ENCODE measurements around the gene MICU2. TPM values are rescaled to one million over a fixed set of nuclear protein-coding genes. Genes with fewer than 3 reads are reported as not detected.

Gene MICU2
- total and polyA plus RNA-seq, 2 experiments from 2014 or later = 51.0 to 122 TPM

DNA sequence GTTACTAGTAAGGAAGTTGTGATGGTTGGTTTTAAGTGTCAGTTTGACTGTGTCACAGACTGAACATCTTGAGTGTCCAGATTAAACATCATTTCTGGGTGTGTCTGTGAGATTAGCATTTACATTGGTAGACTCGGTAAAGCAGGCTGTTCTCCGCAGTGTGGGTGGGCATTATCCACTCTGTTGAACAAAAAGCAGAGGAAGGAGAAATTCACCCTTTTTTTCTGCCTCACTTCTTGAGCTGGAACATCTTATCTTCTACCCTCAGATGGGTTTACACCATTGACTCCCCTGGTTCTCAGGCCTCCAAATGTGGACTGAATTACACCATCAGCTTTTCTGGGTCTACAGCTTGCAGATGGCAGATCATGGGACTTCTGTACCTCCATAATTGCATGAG, 81.1 kb downstream of the MICU2 start (continued):
- TF ChIP-seq, protein P1, sequence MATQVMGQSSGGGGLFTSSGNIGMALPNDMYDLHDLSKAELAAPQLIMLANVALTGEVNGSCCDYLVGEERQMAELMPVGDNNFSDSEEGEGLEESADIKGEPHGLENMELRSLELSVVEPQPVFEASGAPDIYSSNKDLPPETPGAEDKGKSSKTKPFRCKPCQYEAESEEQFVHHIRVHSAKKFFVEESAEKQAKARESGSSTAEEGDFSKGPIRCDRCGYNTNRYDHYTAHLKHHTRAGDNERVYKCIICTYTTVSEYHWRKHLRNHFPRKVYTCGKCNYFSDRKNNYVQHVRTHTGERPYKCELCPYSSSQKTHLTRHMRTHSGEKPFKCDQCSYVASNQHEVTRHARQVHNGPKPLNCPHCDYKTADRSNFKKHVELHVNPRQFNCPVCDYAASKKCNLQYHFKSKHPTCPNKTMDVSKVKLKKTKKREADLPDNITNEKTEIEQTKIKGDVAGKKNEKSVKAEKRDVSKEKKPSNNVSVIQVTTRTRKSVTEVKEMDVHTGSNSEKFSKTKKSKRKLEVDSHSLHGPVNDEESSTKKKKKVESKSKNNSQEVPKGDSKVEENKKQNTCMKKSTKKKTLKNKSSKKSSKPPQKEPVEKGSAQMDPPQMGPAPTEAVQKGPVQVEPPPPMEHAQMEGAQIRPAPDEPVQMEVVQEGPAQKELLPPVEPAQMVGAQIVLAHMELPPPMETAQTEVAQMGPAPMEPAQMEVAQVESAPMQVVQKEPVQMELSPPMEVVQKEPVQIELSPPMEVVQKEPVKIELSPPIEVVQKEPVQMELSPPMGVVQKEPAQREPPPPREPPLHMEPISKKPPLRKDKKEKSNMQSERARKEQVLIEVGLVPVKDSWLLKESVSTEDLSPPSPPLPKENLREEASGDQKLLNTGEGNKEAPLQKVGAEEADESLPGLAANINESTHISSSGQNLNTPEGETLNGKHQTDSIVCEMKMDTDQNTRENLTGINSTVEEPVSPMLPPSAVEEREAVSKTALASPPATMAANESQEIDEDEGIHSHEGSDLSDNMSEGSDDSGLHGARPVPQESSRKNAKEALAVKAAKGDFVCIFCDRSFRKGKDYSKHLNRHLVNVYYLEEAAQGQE (IDR thresholded peaks at IDR 0.05; ENCODE audit: unreplicated experiment) = no peak
- TF ChIP-seq POLR2AphosphoS5 (IDR thresholded peaks at IDR 0.05; ENCODE audit: low read depth) (no peak), ZNF331 (CRISPR knock-in tag; IDR thresholded peaks at IDR 0.05; ENCODE audit: low read depth) (no peak), EZH2phosphoT487 (IDR thresholded peaks at IDR 0.05; ENCODE audit: unreplicated experiment) (no peak), EZH2 (IDR thresholded peaks at IDR 0.05; ENCODE audit: low read depth, unreplicated experiment) (no peak)

DNA sequence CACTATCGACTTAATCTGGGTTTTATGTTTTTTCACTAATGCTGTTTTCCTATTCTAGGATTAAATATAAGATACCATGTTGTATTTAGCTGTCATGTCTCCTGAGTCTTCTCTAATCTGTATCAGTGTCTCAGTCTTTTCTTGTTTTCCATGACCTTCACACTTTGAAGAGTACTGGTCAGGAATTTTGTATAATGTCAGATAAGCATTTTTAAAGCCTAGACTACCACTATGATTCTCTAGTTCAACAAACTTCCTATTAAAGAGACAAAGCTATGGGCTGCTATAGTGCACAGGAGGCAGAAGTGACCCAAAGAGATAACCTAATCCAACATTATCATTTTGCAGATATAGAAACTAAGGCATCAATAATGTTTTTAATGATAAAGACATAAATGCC, 81.8 kb downstream of the MICU2 start:
- Histone ChIP-seq H3K4me1 (ENCODE audit: insufficient read depth) (no peaks in the 10 kb centered on the region), H4K20me1 (replicated peaks; ENCODE audit: insufficient read depth) (no peaks in the 10 kb centered on the region; the same call in 1 of the 2 replicates), H3K4me2 (no peak overlapping the region), H3K79me2 (replicated peaks; ENCODE audit: insufficient read depth) (no peaks in the 10 kb centered on the region), H3K9me2 (ENCODE audit: insufficient read depth) (no peaks in the 10 kb centered on the region), H3K27ac (ENCODE audit: low read depth) (no peak overlapping the region), H3K27me3 (ENCODE audit: insufficient read depth) (no peaks in the 10 kb centered on the region), H3F3A (replicated peaks; ENCODE audit: low read depth) (no peaks in the 10 kb centered on the region), H2AFZ (no peak overlapping the region), H3K36me3 (ENCODE audit: insufficient read depth) (no peaks in the 10 kb centered on the region), H3K4me3 (no peak overlapping the region)
- H3K27ac Mint-ChIP-seq = no peak overlapping the region
- no peak overlapping the region for H3K4me3 Mint-ChIP-seq
- no peak for DNase-seq (ENCODE audit: low spot score)
- no peaks in the 10 kb centered on the region for H3K4me1 Mint-ChIP-seq
- peaks cover 2% of the 10 kb centered on the region for H3K27me3 Mint-ChIP-seq (ENCODE audit: insufficient read depth, low read depth, poor library complexity)
- no peaks in the 10 kb centered on the region; the same call in 2 of the 3 replicates for H3K9me3 Mint-ChIP-seq
- ATAC-seq = no peak
- H3K36me3 Mint-ChIP-seq (ENCODE audit: low read depth) = peaks cover 7% of the 10 kb centered on the region
- TF ChIP-seq, protein P2, sequence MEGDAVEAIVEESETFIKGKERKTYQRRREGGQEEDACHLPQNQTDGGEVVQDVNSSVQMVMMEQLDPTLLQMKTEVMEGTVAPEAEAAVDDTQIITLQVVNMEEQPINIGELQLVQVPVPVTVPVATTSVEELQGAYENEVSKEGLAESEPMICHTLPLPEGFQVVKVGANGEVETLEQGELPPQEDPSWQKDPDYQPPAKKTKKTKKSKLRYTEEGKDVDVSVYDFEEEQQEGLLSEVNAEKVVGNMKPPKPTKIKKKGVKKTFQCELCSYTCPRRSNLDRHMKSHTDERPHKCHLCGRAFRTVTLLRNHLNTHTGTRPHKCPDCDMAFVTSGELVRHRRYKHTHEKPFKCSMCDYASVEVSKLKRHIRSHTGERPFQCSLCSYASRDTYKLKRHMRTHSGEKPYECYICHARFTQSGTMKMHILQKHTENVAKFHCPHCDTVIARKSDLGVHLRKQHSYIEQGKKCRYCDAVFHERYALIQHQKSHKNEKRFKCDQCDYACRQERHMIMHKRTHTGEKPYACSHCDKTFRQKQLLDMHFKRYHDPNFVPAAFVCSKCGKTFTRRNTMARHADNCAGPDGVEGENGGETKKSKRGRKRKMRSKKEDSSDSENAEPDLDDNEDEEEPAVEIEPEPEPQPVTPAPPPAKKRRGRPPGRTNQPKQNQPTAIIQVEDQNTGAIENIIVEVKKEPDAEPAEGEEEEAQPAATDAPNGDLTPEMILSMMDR (conservative IDR thresholded peaks at IDR 0.05; ENCODE audit: low read depth in 2 of 2) = no peak
- TF ChIP-seq ZNF114 (CRISPR knock-in tag; IDR thresholded peaks at IDR 0.05) = no peak
- TF ChIP-seq NANOG (IDR thresholded peaks at IDR 0.05; ENCODE audit: borderline replicate concordance) = no peak
- no peak for TF ChIP-seq CREB1 (CRISPR knock-in tag; IDR thresholded peaks at IDR 0.05; ENCODE audit: low read depth)
- TF ChIP-seq STAT1 (IDR thresholded peaks at IDR 0.05; ENCODE audit: unreplicated experiment) = no peak
- TF ChIP-seq POLR2AphosphoS5 (IDR thresholded peaks at IDR 0.05; ENCODE audit: low read depth) = no peak
- TF ChIP-seq, protein P1 (IDR thresholded peaks at IDR 0.05; ENCODE audit: unreplicated experiment) = no peak
- TF ChIP-seq EZH2 (IDR thresholded peaks at IDR 0.05; ENCODE audit: low read depth, unreplicated experiment) = no peak
- no peak for TF ChIP-seq ZNF331 (CRISPR knock-in tag; IDR thresholded peaks at IDR 0.05; ENCODE audit: low read depth)
- TF ChIP-seq, protein P3, sequence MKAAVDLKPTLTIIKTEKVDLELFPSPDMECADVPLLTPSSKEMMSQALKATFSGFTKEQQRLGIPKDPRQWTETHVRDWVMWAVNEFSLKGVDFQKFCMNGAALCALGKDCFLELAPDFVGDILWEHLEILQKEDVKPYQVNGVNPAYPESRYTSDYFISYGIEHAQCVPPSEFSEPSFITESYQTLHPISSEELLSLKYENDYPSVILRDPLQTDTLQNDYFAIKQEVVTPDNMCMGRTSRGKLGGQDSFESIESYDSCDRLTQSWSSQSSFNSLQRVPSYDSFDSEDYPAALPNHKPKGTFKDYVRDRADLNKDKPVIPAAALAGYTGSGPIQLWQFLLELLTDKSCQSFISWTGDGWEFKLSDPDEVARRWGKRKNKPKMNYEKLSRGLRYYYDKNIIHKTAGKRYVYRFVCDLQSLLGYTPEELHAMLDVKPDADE (IDR thresholded peaks at IDR 0.05) = no peak

Measured in GM23338 (cell line).